Fibroblast of gingiva (primary cell): ENCODE results near the gene USH2A.
A peak's percentile ranks its signal among the peaks of the same experiment; 100 is the strongest.
"Not testable (repeated sequence)": the region's sequence is repeated elsewhere in the genome, so short reads cannot be mapped to it uniquely, and the experiment has no call there.

Source experiments
- DNase-seq: peaks from one replicate; pipeline ENCODE4 v3.0.0-alpha.2; 2011; ENCODE audit warnings: low read depth

Gene USH2A

GRCh38 chr1:216201946-216202345, 221.3 kb downstream of the USH2A start:
- no peak for DNase-seq

- DNase-seq, result no peak
These were observed 222.3 kb downstream of the USH2A start for GRCh38 chr1:216200941-216201340.

GRCh38 chr1:216194721-216195120, 228.5 kb downstream of the USH2A start:
- no peak for DNase-seq

- no peak for DNase-seq
These were observed 229.3 kb downstream of the USH2A start for GRCh38 chr1:216193839-216194443.

- DNase-seq, result no peak
These were observed 232.8 kb downstream of the USH2A start for GRCh38 chr1:216190438-216190837.

- DNase-seq, result no peak
These were observed 236.4 kb downstream of the USH2A start for GRCh38 chr1:216186816-216187215.

- no peak for DNase-seq
These were observed 237.1 kb downstream of the USH2A start for GRCh38 chr1:216186141-216186540.

- no peak for DNase-seq
These were observed 239.0 kb downstream of the USH2A start for GRCh38 chr1:216184126-216184680.

- no peak for DNase-seq
These were observed 239.8 kb downstream of the USH2A start for GRCh38 chr1:216183454-216183853.

- DNase-seq, result no peak
These were observed 240.2 kb downstream of the USH2A start for GRCh38 chr1:216183007-216183406.

GRCh38 chr1:216181590-216181989, 241.7 kb downstream of the USH2A start:
- DNase-seq, result no peak

GRCh38 chr1:216178281-216178680, 245.0 kb downstream of the USH2A start:
- DNase-seq, result peak; percentile 1

GRCh38 chr1:216176970-216177369, 246.3 kb downstream of the USH2A start:
- DNase-seq, result no peak

GRCh38 chr1:216175714-216176113, 247.5 kb downstream of the USH2A start:
- DNase-seq, result no peak

- DNase-seq, result no peak
These were observed 249.8 kb downstream of the USH2A start for GRCh38 chr1:216173376-216173995.

GRCh38 chr1:216169351-216169750, 253.9 kb downstream of the USH2A start:
- no peak for DNase-seq

GRCh38 chr1:216168546-216168945, 254.7 kb downstream of the USH2A start:
- DNase-seq, result no peak

GRCh38 chr1:216154063-216154462, 269.2 kb downstream of the USH2A start:
- no peak for DNase-seq

- no peak for DNase-seq
These were observed 270.1 kb downstream of the USH2A start for GRCh38 chr1:216153130-216153529.

- not testable (repeated sequence) for DNase-seq
These were observed 277.7 kb downstream of the USH2A start for GRCh38 chr1:216145451-216146018.

GRCh38 chr1:216144661-216145450, 278.4 kb downstream of the USH2A start:
- no peak for DNase-seq

GRCh38 chr1:216142921-216143320, 280.3 kb downstream of the USH2A start:
- DNase-seq, result no peak
